GM12878 (cell line): ENCODE measurements around the gene SLC9A7. TPM values are rescaled to one million over a fixed set of nuclear protein-coding genes. Genes with fewer than 3 reads are reported as not detected.

Experiments used
- ATAC-seq: fragments of 200-7000 bp; cut with Tn5 transposase; 3 replicates; pipeline ENCODE4 v1.9.1; 2020; ENCODE audit warnings: mild to moderate bottlenecking, moderate library complexity
- BruUV-seq: library from RNA; stranded (reverse); fragments of 400-500 nt; replicated peaks from 2 replicates; lab custom pipeline; 2021; lab: Mats Ljungman, UMichigan
- CTCF ChIA-PET: fragments of 300-600 bp; sonication (Branson Sonifier 250); formaldehyde crosslinking; extraction: SDS; loops from one replicate; lab custom pipeline; 2021; ENCODE audit warnings: inconsistent platforms; lab: Yijun Ruan, JAX
- POLR2A ChIA-PET: fragments of 350-600 bp; formaldehyde crosslinking; extraction: SDS; loops from one replicate; lab custom pipeline; 2021; ENCODE audit warnings: inconsistent platforms; lab: Charles Lee
- RAD21 ChIA-PET: fragments of 300-600 bp; sonication (Branson Sonifier 250); formaldehyde crosslinking; loops from one replicate; lab custom pipeline; 2023; ENCODE audit warnings: antibody characterized with exemption; ENCODE audit not compliant: unreplicated experiment; lab: Charles Lee
- SMC1A ChIA-PET: fragments of 300-600 bp; sonication (Branson Sonifier 250); formaldehyde crosslinking; loops from one replicate; lab custom pipeline; 2023; ENCODE audit not compliant: unreplicated experiment, uncharacterized antibody; lab: Charles Lee
- DNase-seq: peaks from one replicate; pipeline ENCODE4 v3.0.0-alpha.2; 2011; ENCODE audit warnings: low read depth, low spot score
- FAIRE-seq: peaks from 3 replicates; lab custom pipeline; 2011; peaks lifted over from hg19 to GRCh38; lab: Jason Lieb, UNC
- H2AFZ ChIP-seq: 2 replicates; pipeline ENCODE4 v1.6.0; 2011; ENCODE audit warnings: low read depth, low read length, control low read depth; ENCODE audit not compliant: control insufficient read depth
- H3K27ac ChIP-seq: 2 replicates; pipeline ENCODE4 v1.5.1; 2011; ENCODE audit warnings: control low read depth; ENCODE audit not compliant: control insufficient read depth, insufficient read depth
- H3K27me3 ChIP-seq, 2 experiments: replicated peaks in 1 of 2; 2 replicates each; pipeline versions ENCODE4 v1.6.0 to v1.6.1; 2011; ENCODE audit warnings: low read length in 1 of 2; ENCODE audit not compliant: control insufficient read depth in 2 of 2, insufficient read depth in 2 of 2
- H3K36me3 ChIP-seq, 2 experiments: 2 replicates each; pipeline ENCODE4 v1.5.1; 2011; ENCODE audit warnings: low read length in 1 of 2; ENCODE audit not compliant: control insufficient read depth in 2 of 2, insufficient read depth in 2 of 2
- H3K4me1 ChIP-seq: 2 replicates; pipeline ENCODE4 v1.6.1; 2011; ENCODE audit warnings: mild to moderate bottlenecking, low read length, moderate library complexity, mixed read lengths; ENCODE audit not compliant: control insufficient read depth, insufficient read depth
- H3K4me2 ChIP-seq: 2 replicates; pipeline ENCODE4 v1.6.0; 2011; ENCODE audit warnings: control low read depth; ENCODE audit not compliant: control insufficient read depth, insufficient read depth
- H3K4me3 ChIP-seq: fragments of 200-600 bp; sonication (generic); 2 replicates; pipeline ENCODE4 v1.5.1; 2016
- H3K79me2 ChIP-seq: 2 replicates; pipeline ENCODE4 v1.6.0; 2011; ENCODE audit warnings: low read length; ENCODE audit not compliant: control insufficient read depth, insufficient read depth
- H3K9ac ChIP-seq: 2 replicates; pipeline ENCODE4 v1.8.0; 2011; ENCODE audit warnings: low read length, control low read depth, mixed read lengths; ENCODE audit not compliant: control insufficient read depth, insufficient read depth
- H3K9me3 ChIP-seq: replicated peaks from 3 replicates; pipeline ENCODE4 v1.5.1; 2011; ENCODE audit warnings: mild to moderate bottlenecking, low read length; ENCODE audit not compliant: control insufficient read depth, insufficient read depth
- H4K20me1 ChIP-seq: 2 replicates; pipeline ENCODE4 v1.6.0; 2011; ENCODE audit not compliant: control insufficient read depth, insufficient read depth
- ASH2L ChIP-seq: fragments of 300-600, 200-600 bp; sonication (generic); IDR thresholded peaks from 2 replicates; pipeline ENCODE4 v1.6.1; 2017; ENCODE audit warnings: low read depth, mild to moderate bottlenecking, borderline replicate concordance
- ATF7 ChIP-seq: fragments of 450-650 bp; IDR thresholded peaks from 2 replicates; pipeline ENCODE4 v1.6.1; 2016; ENCODE audit warnings: low read depth, mild to moderate bottlenecking
- CEBPB ChIP-seq, 2 experiments: fragments of 150-350 bp in 1 of 2; IDR thresholded peaks; 2 replicates each; pipeline ENCODE4 v1.6.1; 2012 to 2014; ENCODE audit warnings: low read depth in 2 of 2, low read length in 2 of 2, borderline replicate concordance in 1 of 2, inconsistent platforms in 1 of 2
- CREM ChIP-seq: IDR thresholded peaks from 2 replicates; pipeline ENCODE4 v1.6.1; 2014; ENCODE audit warnings: antibody characterized with exemption, low read depth
- DPF2 ChIP-seq: fragments of 450-650 bp; IDR thresholded peaks from 2 replicates; pipeline ENCODE4 v1.6.1; 2017; ENCODE audit warnings: mild to moderate bottlenecking
- ETV6 ChIP-seq, 2 experiments: fragments of 450-650 bp in 1 of 2; IDR thresholded peaks in 1 of 2; conservative IDR thresholded peaks in 1 of 2; 2 replicates each; pipeline ENCODE4 v1.6.1; 2014; ENCODE audit warnings: antibody characterized with exemption in 1 of 2, borderline replicate concordance in 1 of 2, low read depth in 1 of 2, mild to moderate bottlenecking in 1 of 2, moderate library complexity in 1 of 2
- EZH2 ChIP-seq: IDR thresholded peaks from 2 replicates; pipeline ENCODE4 v1.6.1; 2012; ENCODE audit warnings: low read depth, mild to moderate bottlenecking, control low read depth, inconsistent platforms, low read length, borderline replicate concordance; ENCODE audit not compliant: control insufficient read depth
- FOS ChIP-seq: IDR thresholded peaks from 3 replicates; pipeline ENCODE4 v1.6.1; 2011; ENCODE audit warnings: borderline replicate concordance; ENCODE audit not compliant: insufficient read length; ENCODE audit errors: extremely low read depth
- IKZF2 ChIP-seq, 2 experiments: fragments of 450-650 bp; IDR thresholded peaks; 2 replicates each; pipeline ENCODE4 v1.6.1; 2017; ENCODE audit warnings: mild to moderate bottlenecking in 2 of 2, moderate library complexity in 2 of 2
- IRF4 ChIP-seq: IDR thresholded peaks from 2 replicates; pipeline ENCODE4 v1.6.1; 2011; ENCODE audit warnings: low read depth, low read length
- NR2F1 ChIP-seq: fragments of 450-650 bp; conservative IDR thresholded peaks from 2 replicates; pipeline ENCODE4 v1.6.1; 2017; ENCODE audit warnings: mild to moderate bottlenecking
- SMAD5 ChIP-seq: IDR thresholded peaks from 2 replicates; pipeline ENCODE4 v1.6.1; 2016; ENCODE audit warnings: antibody characterized with exemption, low read depth
- SMARCA5 ChIP-seq: fragments of 450-650 bp; IDR thresholded peaks from 2 replicates; pipeline ENCODE4 v1.6.1; 2017; ENCODE audit warnings: mild to moderate bottlenecking
- TCF3 ChIP-seq: IDR thresholded peaks from 2 replicates; pipeline ENCODE4 v1.6.1; 2012; ENCODE audit warnings: low read depth, mild to moderate bottlenecking, low read length, borderline replicate concordance; ENCODE audit not compliant: insufficient read depth
- YBX1 ChIP-seq: fragments of 450-650 bp; IDR thresholded peaks from 2 replicates; pipeline ENCODE4 v1.6.1; 2016; ENCODE audit warnings: antibody characterized with exemption
- ZNF207 ChIP-seq: fragments of 450-650 bp; IDR thresholded peaks from 2 replicates; pipeline ENCODE4 v1.6.1; 2014; ENCODE audit warnings: antibody characterized with exemption, mild to moderate bottlenecking, borderline replicate concordance
- ZNF217 ChIP-seq: fragments of 450-650 bp; IDR thresholded peaks from 2 replicates; pipeline ENCODE4 v1.6.1; 2017; ENCODE audit warnings: antibody characterized with exemption, mild to moderate bottlenecking
- ZNF24 ChIP-seq: fragments of 450-650 bp; IDR thresholded peaks from 2 replicates; pipeline ENCODE4 v1.6.1; 2017; ENCODE audit warnings: antibody characterized with exemption, mild to moderate bottlenecking
- ZNF622 ChIP-seq: fragments of 450-650 bp; IDR thresholded peaks from 2 replicates; pipeline ENCODE4 v1.6.1; 2017; ENCODE audit warnings: mild to moderate bottlenecking, inconsistent platforms
- ZSCAN29 ChIP-seq: fragments of 450-650 bp; IDR thresholded peaks from 2 replicates; pipeline ENCODE4 v1.6.1; 2017; ENCODE audit warnings: mild to moderate bottlenecking, moderate library complexity
- WGBS: methylation state at CpG from one replicate; pipeline ENCODE4 v1.1.6; 2016; ENCODE audit warnings: low lambda C conversion rate; ENCODE audit not compliant: insufficient replicate concordance, insufficient coverage; ENCODE audit errors: missing lambda C conversion rate; 5-methylcytosine and 5-hydroxymethylcytosine counted together
- in situ Hi-C: fragments of 300-500 bp; cut with MboI; formaldehyde crosslinking; loops from 9 replicates; pipeline ENCODE4 v1.14.3; 2018; ENCODE audit warnings: mixed read lengths
- intact Hi-C: fragments of 100-400 bp; cut with micrococcal nuclease; formaldehyde crosslinking; loops from one replicate; pipeline ENCODE4 v1.14.2; 2022; ENCODE audit not compliant: unreplicated experiment
- polyA plus RNA-seq, 11 experiments: library from polyadenylated mRNA; depleted of rRNA in 4 of 11; unstranded in 6 of 11; stranded (reverse) in 5 of 11; fragments of >200 nt; fragmentation: Nextera tagmentation in 4 of 11; fragmentation: Illumina TruSeq in 1 of 11; extraction: Ambion mirVana in 4 of 11; extraction: Trizol in 1 of 11; gene quantifications; 1 replicate in 1 of 11; 2 replicates in 10 of 11; pipeline versions ENCODE4 v1.2.1 to v1.2.3, GENCODE V29; 2011 to 2016; ENCODE audit warnings: inconsistent platforms in 2 of 11, missing spikeins in 2 of 11, low read depth in 1 of 11
- total RNA-seq, 4 experiments: library from RNA; depleted of rRNA in 3 of 4; stranded (reverse); fragments of >200 nt in 3 of 4; fragmentation: Illumina TruSeq in 1 of 4; extraction: Trizol in 1 of 4; gene quantifications; 2 replicates each; pipeline versions ENCODE4 v1.2.1 to v1.2.3, GENCODE V29; 2013 to 2021
- TF ChIP-seq, protein P1 (sequence below): fragments of 450-650 bp; IDR thresholded peaks from 2 replicates; pipeline ENCODE4 v1.6.1; 2018; ENCODE audit warnings: mild to moderate bottlenecking, low read depth, moderate library complexity; ENCODE audit not compliant: partially characterized antibody
- TF ChIP-seq, protein P2 (sequence below): IDR thresholded peaks from 2 replicates; pipeline ENCODE4 v1.6.1; 2011; ENCODE audit warnings: borderline replicate concordance, low read depth, mild to moderate bottlenecking, moderate library complexity, low read length; ENCODE audit not compliant: insufficient read depth, poor library complexity, severe bottlenecking

The SLC9A7 gene
- total and polyA plus RNA-seq, 10 of the 15 experiments (the other 5 are each of a cell fraction or from before 2014, with no cell fraction given): 5.0 to 62.8 (median 30.5) TPM

DNA sequence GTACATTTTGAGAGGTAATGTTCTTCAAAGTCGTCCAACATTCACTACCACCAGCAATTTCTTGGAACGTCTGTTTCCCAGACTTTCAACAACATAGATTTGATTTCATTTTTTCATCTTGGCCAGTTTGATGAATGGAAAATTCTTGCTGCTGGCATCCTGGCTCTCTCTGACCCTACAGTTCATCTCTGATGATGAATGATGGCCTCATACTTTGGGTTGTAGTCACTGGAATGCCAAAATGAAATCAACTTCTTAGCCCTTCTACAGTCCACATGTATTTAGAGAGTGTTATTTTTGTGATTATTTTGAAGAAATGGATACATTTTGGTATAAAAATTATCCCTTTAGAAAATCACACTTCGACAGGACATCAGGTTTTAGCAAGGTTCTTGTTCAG lies 176.6 kb downstream of the SLC9A7 start (continued):
- TF ChIP-seq, protein P1, sequence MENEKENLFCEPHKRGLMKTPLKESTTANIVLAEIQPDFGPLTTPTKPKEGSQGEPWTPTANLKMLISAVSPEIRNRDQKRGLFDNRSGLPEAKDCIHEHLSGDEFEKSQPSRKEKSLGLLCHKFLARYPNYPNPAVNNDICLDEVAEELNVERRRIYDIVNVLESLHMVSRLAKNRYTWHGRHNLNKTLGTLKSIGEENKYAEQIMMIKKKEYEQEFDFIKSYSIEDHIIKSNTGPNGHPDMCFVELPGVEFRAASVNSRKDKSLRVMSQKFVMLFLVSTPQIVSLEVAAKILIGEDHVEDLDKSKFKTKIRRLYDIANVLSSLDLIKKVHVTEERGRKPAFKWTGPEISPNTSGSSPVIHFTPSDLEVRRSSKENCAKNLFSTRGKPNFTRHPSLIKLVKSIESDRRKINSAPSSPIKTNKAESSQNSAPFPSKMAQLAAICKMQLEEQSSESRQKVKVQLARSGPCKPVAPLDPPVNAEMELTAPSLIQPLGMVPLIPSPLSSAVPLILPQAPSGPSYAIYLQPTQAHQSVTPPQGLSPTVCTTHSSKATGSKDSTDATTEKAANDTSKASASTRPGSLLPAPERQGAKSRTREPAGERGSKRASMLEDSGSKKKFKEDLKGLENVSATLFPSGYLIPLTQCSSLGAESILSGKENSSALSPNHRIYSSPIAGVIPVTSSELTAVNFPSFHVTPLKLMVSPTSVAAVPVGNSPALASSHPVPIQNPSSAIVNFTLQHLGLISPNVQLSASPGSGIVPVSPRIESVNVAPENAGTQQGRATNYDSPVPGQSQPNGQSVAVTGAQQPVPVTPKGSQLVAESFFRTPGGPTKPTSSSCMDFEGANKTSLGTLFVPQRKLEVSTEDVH: no peak
- TF ChIP-seq CREM: no peak
- no peak for TF ChIP-seq YBX1
- no peak for TF ChIP-seq IKZF2 (IDR thresholded peaks at IDR 0.05)
- no peak for TF ChIP-seq NR2F1
- TF ChIP-seq ETV6 (conservative IDR thresholded peaks at IDR 0.05 in 1 of 2, IDR thresholded peaks at IDR 0.05 in 1 of 2; ENCODE audit: borderline replicate concordance in 1 of 2, low read depth in 1 of 2): no peak
- TF ChIP-seq ZSCAN29: no peak
- no peak for TF ChIP-seq ZNF24
- TF ChIP-seq TCF3: no peak
- TF ChIP-seq ZNF217: no peak
- TF ChIP-seq ZNF622: no peak

DNA sequence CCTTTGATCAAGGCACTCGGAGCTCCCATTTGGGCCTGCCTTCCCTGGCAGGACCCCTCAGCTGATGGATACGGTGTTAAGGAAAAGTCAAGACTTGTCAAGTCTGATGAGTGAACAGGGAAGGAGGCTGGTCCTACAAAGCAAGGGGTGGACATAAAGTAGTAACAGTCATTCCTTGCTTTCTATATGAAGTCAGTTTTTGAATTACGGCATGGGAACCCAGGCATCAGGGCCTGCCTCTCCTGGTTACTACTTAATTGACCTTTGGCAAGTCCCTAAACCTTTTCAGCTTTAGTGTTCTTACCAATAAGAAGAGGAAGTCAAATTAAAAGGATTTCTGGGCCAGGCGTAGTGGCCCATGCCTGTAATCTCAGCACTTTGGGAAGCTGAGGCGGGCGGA lies 178.3 kb downstream of the SLC9A7 start:
- in situ Hi-C loops (no loop called here), intact Hi-C loops (no loop called here)
- POLR2A ChIA-PET: interaction anchor here (1.0 to 2.2 kb wide), 3 partner anchors 10 to 19 kb away, joined by 3 to 6 read pairs (median 3); no protein-coding TSS in a partner anchor
- WGBS: 63% methylated on average over 6 of the region's 6 CpGs
- no TSS peak for BruUV-seq
- Histone ChIP-seq H3K79me2 (peaks cover 39% of the 10 kb centered on the region), H2AFZ (no peak overlapping the region), H4K20me1 (no peaks in the 10 kb centered on the region; the same call in 1 of the 2 replicates), H3K4me1 (peaks cover 4% of the 10 kb centered on the region), H3K4me2 (no peak overlapping the region), H3K27me3 (no peaks in the 10 kb centered on the region), H3K9me3 (no peaks in the 10 kb centered on the region), H3K36me3 (no peaks in the 10 kb centered on the region; a peak in 1 of 4 replicates), H3K9ac (no peak overlapping the region), H3K27ac (no peak overlapping the region), H3K4me3 (no peak overlapping the region)
- DNase-seq: no peak
- CTCF ChIA-PET: interaction anchor here (1.6 kb wide), 1 partner anchor 21 kb away, joined by 4 read pairs; no protein-coding TSS in a partner anchor
- SMC1A ChIA-PET: interaction anchor here (1.2 to 3.2 kb wide), 5 partner anchors 10 to 54 kb away, joined by 3 to 17 read pairs (median 5); no protein-coding TSS in a partner anchor
- RAD21 ChIA-PET: interaction anchor here (1.2 to 1.7 kb wide), 3 partner anchors 18 to 73 kb away, joined by 3 to 4 read pairs (median 3); no protein-coding TSS in a partner anchor
- ATAC-seq: peak; percentile 49
- no peak for FAIRE-seq
- TF ChIP-seq EZH2 (no peak), SMARCA5 (no peak), ASH2L (no peak), FOS (no peak), DPF2 (peak; percentile 51), ATF7 (peak; percentile 45; the same call in 1 of the 2 replicates), ZNF207 (no peak), IRF4 (peak; percentile 65; the same call in 1 of the 2 replicates), CEBPB (IDR thresholded peaks at IDR 0.05; ENCODE audit: borderline replicate concordance in 1 of 2, low read depth in 2 of 2, low read length in 2 of 2) (no peak), SMAD5 (no peak)
- TF ChIP-seq, protein P2, sequence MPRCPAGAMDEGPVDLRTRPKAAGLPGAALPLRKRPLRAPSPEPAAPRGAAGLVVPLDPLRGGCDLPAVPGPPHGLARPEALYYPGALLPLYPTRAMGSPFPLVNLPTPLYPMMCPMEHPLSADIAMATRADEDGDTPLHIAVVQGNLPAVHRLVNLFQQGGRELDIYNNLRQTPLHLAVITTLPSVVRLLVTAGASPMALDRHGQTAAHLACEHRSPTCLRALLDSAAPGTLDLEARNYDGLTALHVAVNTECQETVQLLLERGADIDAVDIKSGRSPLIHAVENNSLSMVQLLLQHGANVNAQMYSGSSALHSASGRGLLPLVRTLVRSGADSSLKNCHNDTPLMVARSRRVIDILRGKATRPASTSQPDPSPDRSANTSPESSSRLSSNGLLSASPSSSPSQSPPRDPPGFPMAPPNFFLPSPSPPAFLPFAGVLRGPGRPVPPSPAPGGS: no peak
